SK-N-SH treated with all-trans-retinoic acid at 6 μM for 48 hours (cell line): Measurements from ENCODE around the gene KIF20B.

Experiments
- ATAC-seq: fragments of 200-7000 bp; cut with Tn5 transposase; 3 replicates; pipeline ENCODE4 v1.9.1; 2020; ENCODE audit warnings: mild to moderate bottlenecking, moderate library complexity
- ARNTL ChIP-seq: fragments of 450-650 bp; formaldehyde crosslinking; IDR thresholded peaks from 2 replicates; pipeline ENCODE4 v1.5.0; 2020; ENCODE audit warnings: low read depth, mild to moderate bottlenecking, moderate library complexity, borderline replicate concordance
- BACH2 ChIP-seq: fragments of 250-450 bp; sonication (Bioruptor Pico); IDR thresholded peaks from 2 replicates; pipeline ENCODE4 v1.9.0; 2021; ENCODE audit warnings: mild to moderate bottlenecking, borderline replicate concordance
- CREB5 ChIP-seq: fragments of 250-450 bp; sonication (Bioruptor Pico); IDR thresholded peaks from 2 replicates; pipeline ENCODE4 v1.5.1; 2020; ENCODE audit warnings: low read depth, mild to moderate bottlenecking, moderate library complexity
- CSDC2 ChIP-seq: fragments of 250-450 bp; sonication (Bioruptor Pico); IDR thresholded peaks from 2 replicates; pipeline ENCODE4 v1.5.0; 2020; ENCODE audit warnings: mild to moderate bottlenecking, moderate library complexity
- ESRRG ChIP-seq: fragments of 250-450 bp; sonication (Bioruptor Pico); IDR thresholded peaks from 2 replicates; pipeline ENCODE4 v1.6.1; 2021; ENCODE audit warnings: mild to moderate bottlenecking
- ISL1 ChIP-seq: fragments of 250-450 bp; sonication (Bioruptor Pico); IDR thresholded peaks from 2 replicates; pipeline ENCODE4 v2.1.2; 2022; ENCODE audit warnings: mild to moderate bottlenecking, moderate library complexity
- OSR1 ChIP-seq: fragments of 250-450 bp; sonication (Bioruptor Pico); IDR thresholded peaks from 2 replicates; pipeline ENCODE4 v1.8.0; 2022; ENCODE audit warnings: moderate library complexity, mild to moderate bottlenecking, inconsistent platforms
- PATZ1 ChIP-seq: fragments of 250-450 bp; sonication (Bioruptor Pico); IDR thresholded peaks from 2 replicates; pipeline ENCODE4 v1.8.0; 2020; ENCODE audit warnings: mild to moderate bottlenecking, moderate library complexity, borderline replicate concordance
- POU6F1 ChIP-seq: fragments of 250-450 bp; sonication (Bioruptor Pico); IDR thresholded peaks from 2 replicates; pipeline ENCODE4 v1.8.0; 2021; ENCODE audit warnings: low read depth, mild to moderate bottlenecking, moderate library complexity, borderline replicate concordance
- PPARA ChIP-seq: fragments of 250-450 bp; sonication (Bioruptor Pico); IDR thresholded peaks from 2 replicates; pipeline ENCODE4 v1.5.0; 2020; ENCODE audit warnings: mild to moderate bottlenecking, borderline replicate concordance
- SNAI2 ChIP-seq: fragments of 250-450 bp; sonication (Bioruptor Pico); IDR thresholded peaks from 2 replicates; pipeline ENCODE4 v1.5.0; 2020; ENCODE audit warnings: mild to moderate bottlenecking, moderate library complexity
- TCF4 ChIP-seq: fragments of 250-450 bp; sonication (Bioruptor Pico); IDR thresholded peaks from 2 replicates; pipeline ENCODE4 v1.8.0; 2021; ENCODE audit warnings: mild to moderate bottlenecking, moderate library complexity, borderline replicate concordance
- TOX ChIP-seq: fragments of 250-450 bp; sonication (Bioruptor Pico); IDR thresholded peaks from 2 replicates; pipeline ENCODE4 v1.8.0; 2021; ENCODE audit warnings: mild to moderate bottlenecking, moderate library complexity, borderline replicate concordance
- ZC3H10 ChIP-seq: fragments of 250-450 bp; sonication (Bioruptor Pico); IDR thresholded peaks from 2 replicates; pipeline ENCODE4 v1.5.1; 2021; ENCODE audit warnings: mild to moderate bottlenecking, moderate library complexity
- ZFP3 ChIP-seq: fragments of 250-450 bp; sonication (Bioruptor Pico); IDR thresholded peaks from 2 replicates; pipeline ENCODE4 v1.5.0; 2020; ENCODE audit warnings: mild to moderate bottlenecking, moderate library complexity
- ZFP30 ChIP-seq: fragments of 450-650 bp; formaldehyde crosslinking; IDR thresholded peaks from 2 replicates; pipeline ENCODE4 v1.5.0; 2022; ENCODE audit warnings: mild to moderate bottlenecking, moderate library complexity
- ZNF70 ChIP-seq: fragments of 450-650 bp; formaldehyde crosslinking; IDR thresholded peaks from 2 replicates; pipeline ENCODE4 v1.5.0; 2020; ENCODE audit warnings: mild to moderate bottlenecking, moderate library complexity
- ZNF8 ChIP-seq: fragments of 450-650 bp; formaldehyde crosslinking; IDR thresholded peaks from 2 replicates; pipeline ENCODE4 v1.5.0; 2020; ENCODE audit warnings: mild to moderate bottlenecking, moderate library complexity
- TF ChIP-seq, protein P1 (sequence below): fragments of 250-450 bp; sonication (Bioruptor Pico); IDR thresholded peaks from 2 replicates; pipeline ENCODE4 v1.5.0; 2020; ENCODE audit warnings: mild to moderate bottlenecking, moderate library complexity
- TF ChIP-seq, protein P2 (sequence below): fragments of 250-450 bp; sonication (Bioruptor Pico); IDR thresholded peaks from 2 replicates; pipeline ENCODE4 v1.5.1; 2021; ENCODE audit warnings: mild to moderate bottlenecking, moderate library complexity

KIF20B gene

DNA sequence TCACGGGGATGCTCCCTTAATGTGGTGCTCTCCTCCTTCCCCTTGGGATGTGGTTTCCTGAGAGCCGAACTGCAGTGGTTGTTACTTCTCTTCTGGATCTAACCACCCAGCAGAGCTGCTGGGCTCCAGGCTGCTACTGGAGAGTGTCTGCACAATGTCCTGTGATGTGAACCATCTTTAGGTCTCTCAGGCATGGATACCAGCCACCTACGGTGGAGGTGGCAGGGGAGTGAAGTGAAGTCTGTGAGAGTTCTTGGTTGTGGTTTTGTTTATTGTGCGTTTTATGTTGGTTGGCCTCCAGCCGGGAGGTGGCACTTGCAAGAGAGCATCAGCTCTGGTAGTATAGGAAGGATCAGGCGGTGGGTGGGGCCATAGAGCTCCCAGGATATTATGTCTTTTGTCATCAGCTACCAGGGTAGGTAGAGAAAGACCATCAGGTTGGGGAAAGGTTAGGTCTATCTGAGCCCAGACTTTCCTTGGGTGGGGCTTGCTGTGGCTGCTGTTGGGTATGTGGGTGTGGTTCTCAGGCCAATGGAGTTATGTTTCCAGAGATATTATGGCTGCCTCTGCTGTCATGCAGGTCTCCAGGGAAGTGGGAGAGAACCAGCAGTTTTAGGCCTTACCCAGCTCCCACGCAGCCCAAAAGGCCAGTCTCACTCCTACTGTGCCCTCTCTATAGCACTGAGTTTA, 87.9 kb downstream of the KIF20B start:
- no peak for ATAC-seq
- no peak for TF ChIP-seq TCF4 (CRISPR knock-in tag)
- TF ChIP-seq CREB5 (CRISPR knock-in tag), result no peak
- TF ChIP-seq OSR1 (CRISPR knock-in tag), result no peak
- TF ChIP-seq ARNTL, result no peak
- TF ChIP-seq PPARA, result no peak
- no peak for TF ChIP-seq BACH2 (CRISPR knock-in tag)
- TF ChIP-seq, protein P1, sequence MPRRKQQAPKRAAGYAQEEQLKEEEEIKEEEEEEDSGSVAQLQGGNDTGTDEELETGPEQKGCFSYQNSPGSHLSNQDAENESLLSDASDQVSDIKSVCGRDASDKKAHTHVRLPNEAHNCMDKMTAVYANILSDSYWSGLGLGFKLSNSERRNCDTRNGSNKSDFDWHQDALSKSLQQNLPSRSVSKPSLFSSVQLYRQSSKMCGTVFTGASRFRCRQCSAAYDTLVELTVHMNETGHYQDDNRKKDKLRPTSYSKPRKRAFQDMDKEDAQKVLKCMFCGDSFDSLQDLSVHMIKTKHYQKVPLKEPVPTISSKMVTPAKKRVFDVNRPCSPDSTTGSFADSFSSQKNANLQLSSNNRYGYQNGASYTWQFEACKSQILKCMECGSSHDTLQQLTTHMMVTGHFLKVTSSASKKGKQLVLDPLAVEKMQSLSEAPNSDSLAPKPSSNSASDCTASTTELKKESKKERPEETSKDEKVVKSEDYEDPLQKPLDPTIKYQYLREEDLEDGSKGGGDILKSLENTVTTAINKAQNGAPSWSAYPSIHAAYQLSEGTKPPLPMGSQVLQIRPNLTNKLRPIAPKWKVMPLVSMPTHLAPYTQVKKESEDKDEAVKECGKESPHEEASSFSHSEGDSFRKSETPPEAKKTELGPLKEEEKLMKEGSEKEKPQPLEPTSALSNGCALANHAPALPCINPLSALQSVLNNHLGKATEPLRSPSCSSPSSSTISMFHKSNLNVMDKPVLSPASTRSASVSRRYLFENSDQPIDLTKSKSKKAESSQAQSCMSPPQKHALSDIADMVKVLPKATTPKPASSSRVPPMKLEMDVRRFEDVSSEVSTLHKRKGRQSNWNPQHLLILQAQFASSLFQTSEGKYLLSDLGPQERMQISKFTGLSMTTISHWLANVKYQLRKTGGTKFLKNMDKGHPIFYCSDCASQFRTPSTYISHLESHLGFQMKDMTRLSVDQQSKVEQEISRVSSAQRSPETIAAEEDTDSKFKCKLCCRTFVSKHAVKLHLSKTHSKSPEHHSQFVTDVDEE (CRISPR knock-in tag), result no peak
- TF ChIP-seq SNAI2, result no peak
- TF ChIP-seq ZNF70 (CRISPR knock-in tag), result no peak
- TF ChIP-seq ZFP30 (CRISPR knock-in tag), result no peak
- no peak for TF ChIP-seq PATZ1 (CRISPR knock-in tag)
- no peak for TF ChIP-seq ISL1
- TF ChIP-seq, all 23 proteins: peak for 0

DNA sequence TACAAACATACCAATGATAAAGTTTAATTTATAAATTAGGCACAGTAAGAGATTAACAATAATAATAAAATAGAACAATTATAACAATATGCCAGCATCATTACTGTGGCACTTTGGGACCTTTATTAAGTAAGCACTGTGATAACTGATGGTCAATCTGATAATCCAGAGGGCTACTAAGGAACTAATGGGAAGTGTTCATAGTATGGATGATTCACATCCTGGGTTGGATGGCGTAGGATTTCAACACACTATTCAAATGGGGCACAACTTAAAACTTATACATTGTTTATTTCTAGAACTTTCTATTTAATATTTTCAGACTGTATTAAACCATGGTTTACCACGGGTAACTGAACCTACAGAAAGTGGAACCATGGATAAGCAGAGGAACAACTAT, 90.8 kb downstream of the KIF20B start:
- ATAC-seq, result no peak

GRCh38 chr10:89793649-89794254, 92.4 kb downstream of the KIF20B start:
- no peak for TF ChIP-seq ZFP30 (CRISPR knock-in tag)
- TF ChIP-seq CREB5 (CRISPR knock-in tag), result no peak
- no peak for TF ChIP-seq PPARA
- TF ChIP-seq OSR1 (CRISPR knock-in tag), result no peak
- TF ChIP-seq POU6F1 (CRISPR knock-in tag), result no peak
- TF ChIP-seq, protein P2, sequence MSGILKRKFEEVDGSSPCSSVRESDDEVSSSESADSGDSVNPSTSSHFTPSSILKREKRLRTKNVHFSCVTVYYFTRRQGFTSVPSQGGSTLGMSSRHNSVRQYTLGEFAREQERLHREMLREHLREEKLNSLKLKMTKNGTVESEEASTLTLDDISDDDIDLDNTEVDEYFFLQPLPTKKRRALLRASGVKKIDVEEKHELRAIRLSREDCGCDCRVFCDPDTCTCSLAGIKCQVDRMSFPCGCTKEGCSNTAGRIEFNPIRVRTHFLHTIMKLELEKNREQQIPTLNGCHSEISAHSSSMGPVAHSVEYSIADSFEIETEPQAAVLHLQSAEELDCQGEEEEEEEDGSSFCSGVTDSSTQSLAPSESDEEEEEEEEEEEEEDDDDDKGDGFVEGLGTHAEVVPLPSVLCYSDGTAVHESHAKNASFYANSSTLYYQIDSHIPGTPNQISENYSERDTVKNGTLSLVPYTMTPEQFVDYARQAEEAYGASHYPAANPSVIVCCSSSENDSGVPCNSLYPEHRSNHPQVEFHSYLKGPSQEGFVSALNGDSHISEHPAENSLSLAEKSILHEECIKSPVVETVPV (CRISPR knock-in tag), result no peak
- TF ChIP-seq ZC3H10 (CRISPR knock-in tag), result no peak
- TF ChIP-seq ZNF8 (CRISPR knock-in tag), result no peak
- ATAC-seq, result peak; percentile 98

More for the DNA sequence above, 90.8 kb downstream of the KIF20B start:
- TF ChIP-seq PPARA (no peak), ARNTL (no peak), ESRRG (CRISPR knock-in tag) (no peak), ZFP30 (CRISPR knock-in tag) (no peak), TOX (CRISPR knock-in tag) (no peak), SNAI2 (no peak), CREB5 (CRISPR knock-in tag) (no peak), ZC3H10 (CRISPR knock-in tag) (no peak), ZNF70 (CRISPR knock-in tag) (no peak), CSDC2 (CRISPR knock-in tag) (no peak), BACH2 (CRISPR knock-in tag) (no peak), ZFP3 (CRISPR knock-in tag) (no peak), ISL1 (no peak)
- TF ChIP-seq, protein P2 (CRISPR knock-in tag), result no peak
